IPS-20b (cell line): ENCODE data around the gene APC2.
"Not testable (repeated sequence)": the region's sequence is repeated elsewhere in the genome, so short reads cannot be mapped to it uniquely, and the experiment has no call there.

ENCODE experiments used
- H3K27ac ChIP-seq: one replicate; pipeline ENCODE4 v1.5.1; 2013; ENCODE audit warnings: low read length
- H3K27me3 ChIP-seq: 2 replicates; pipeline ENCODE4 v1.6.1; 2013; ENCODE audit warnings: mild to moderate bottlenecking, low read length, inconsistent platforms; ENCODE audit not compliant: insufficient read depth
- H3K36me3 ChIP-seq: 2 replicates; pipeline ENCODE4 v1.6.1; 2013; ENCODE audit warnings: low read depth, mild to moderate bottlenecking, inconsistent platforms, low read length, moderate library complexity; ENCODE audit not compliant: insufficient read depth
- H3K4me1 ChIP-seq: 2 replicates; pipeline ENCODE4 v1.6.1; 2013; ENCODE audit warnings: mild to moderate bottlenecking, control low read depth, inconsistent platforms, low read length, moderate library complexity; ENCODE audit not compliant: insufficient read depth
- H3K4me3 ChIP-seq: 2 replicates; pipeline ENCODE4 v1.5.1; 2013; ENCODE audit warnings: mild to moderate bottlenecking, low read length, inconsistent platforms
- H3K9ac ChIP-seq: 2 replicates; pipeline ENCODE4 v1.6.1; 2013; ENCODE audit warnings: low read depth, mild to moderate bottlenecking, inconsistent platforms, low read length, moderate library complexity
- H3K9me3 ChIP-seq: 2 replicates; pipeline ENCODE4 v1.6.1; 2013; ENCODE audit warnings: mild to moderate bottlenecking, low read depth, low read length, inconsistent platforms; ENCODE audit not compliant: insufficient read depth

APC2 gene

GRCh38 chr19:1511318-1512317, 61.7 kb downstream of the APC2 start:
- Histone ChIP-seq H3K27me3 (peaks cover 60% of the 10 kb centered on the region), H3K4me1 (no peaks in the 10 kb centered on the region), H3K27ac (no peak overlapping the region), H3K36me3 (no peaks in the 10 kb centered on the region), H3K9me3 (no peaks in the 10 kb centered on the region), H3K9ac (no peak overlapping the region), H3K4me3 (no peak overlapping the region)

GRCh38 chr19:1512671-1513498, 63.0 kb downstream of the APC2 start, which contains the start of gene ADAMTSL5:
Gene ADAMTSL5 (minus strand): TSS chr19:1513019. CDS start chr19:1510943, 2,076 bp downstream.
- no peak within 1 kb of the TSS for H3K27ac ChIP-seq
- no peaks in the 10 kb centered on the region for H3K4me1 ChIP-seq
- H3K9ac ChIP-seq = no peak within 1 kb of the TSS
- peaks cover 60% of the 10 kb centered on the region for H3K27me3 ChIP-seq
- no peak within 1 kb of the TSS for H3K4me3 ChIP-seq
- no peaks in the 10 kb centered on the region for H3K36me3 ChIP-seq
- no peaks in the 10 kb centered on the region for H3K9me3 ChIP-seq

- H3K27ac ChIP-seq = no peak overlapping the region
Observed at GRCh38 chr19:1513499-1514294, 63.8 kb downstream of the APC2 start.

GRCh38 chr19:1514295-1514661, 64.4 kb downstream of the APC2 start:
- H3K4me1 ChIP-seq = no peaks in the 10 kb centered on the region
- no peak overlapping the region for H3K4me3 ChIP-seq
- H3K27ac ChIP-seq = no peak overlapping the region
- no peak overlapping the region for H3K9ac ChIP-seq
- no peaks in the 10 kb centered on the region for H3K9me3 ChIP-seq
- peaks cover 52% of the 10 kb centered on the region for H3K27me3 ChIP-seq
- H3K36me3 ChIP-seq = no peaks in the 10 kb centered on the region

More at GRCh38 chr19:1513499-1514294, 63.8 kb downstream of the APC2 start:
- peaks cover 58% of the 10 kb centered on the region for H3K27me3 ChIP-seq
- no peak overlapping the region for H3K9ac ChIP-seq
- no peaks in the 10 kb centered on the region for H3K4me1 ChIP-seq
- no peak overlapping the region for H3K4me3 ChIP-seq
- no peaks in the 10 kb centered on the region for H3K9me3 ChIP-seq
- H3K36me3 ChIP-seq = no peaks in the 10 kb centered on the region

GRCh38 chr19:1514986-1515721, 65.2 kb downstream of the APC2 start:
- no peaks in the 10 kb centered on the region for H3K9me3 ChIP-seq
- H3K4me1 ChIP-seq = no peaks in the 10 kb centered on the region
- no peak overlapping the region for H3K9ac ChIP-seq
- H3K27me3 ChIP-seq = peaks cover 48% of the 10 kb centered on the region
- H3K36me3 ChIP-seq = no peaks in the 10 kb centered on the region
- no peak overlapping the region for H3K27ac ChIP-seq
- H3K4me3 ChIP-seq = no peak overlapping the region

- Histone ChIP-seq H3K27ac (no peak overlapping the region), H3K36me3 (no peaks in the 10 kb centered on the region)
Observed at GRCh38 chr19:1516395-1516753, 66.5 kb downstream of the APC2 start.

GRCh38 chr19:1518471-1518870, 68.5 kb downstream of the APC2 start:
- Histone ChIP-seq H3K4me3 (no peak overlapping the region), H3K36me3 (no peaks in the 10 kb centered on the region), H3K27ac (no peak overlapping the region), H3K27me3 (peaks cover 42% of the 10 kb centered on the region), H3K4me1 (no peaks in the 10 kb centered on the region), H3K9me3 (no peaks in the 10 kb centered on the region), H3K9ac (no peak overlapping the region)

More at GRCh38 chr19:1516395-1516753, 66.5 kb downstream of the APC2 start:
- Histone ChIP-seq H3K9me3 (no peaks in the 10 kb centered on the region), H3K27me3 (peaks cover 38% of the 10 kb centered on the region), H3K9ac (no peak overlapping the region), H3K4me1 (no peaks in the 10 kb centered on the region), H3K4me3 (no peak overlapping the region)

GRCh38 chr19:1519802-1520201, 69.9 kb downstream of the APC2 start:
- H3K4me3 ChIP-seq, H3K9ac ChIP-seq, H3K4me1 ChIP-seq, H3K9me3 ChIP-seq, H3K36me3 ChIP-seq, H3K27ac ChIP-seq: not testable (repeated sequence)
- H3K27me3 ChIP-seq = peaks cover 44% of the 10 kb centered on the region

- Histone ChIP-seq H3K9ac (no peak overlapping the region), H3K27me3 (peaks cover 45% of the 10 kb centered on the region), H3K4me3 (no peak overlapping the region), H3K9me3 (no peaks in the 10 kb centered on the region), H3K4me1 (no peaks in the 10 kb centered on the region), H3K36me3 (no peaks in the 10 kb centered on the region), H3K27ac (no peak overlapping the region)
Observed at GRCh38 chr19:1520203-1520780, 70.4 kb downstream of the APC2 start.

GRCh38 chr19:1521636-1522035, 71.7 kb downstream of the APC2 start:
- Histone ChIP-seq H3K4me1 (no peaks in the 10 kb centered on the region), H3K27ac (no peak overlapping the region), H3K9me3 (no peaks in the 10 kb centered on the region), H3K36me3 (no peaks in the 10 kb centered on the region), H3K4me3 (no peak overlapping the region), H3K27me3 (peaks cover 55% of the 10 kb centered on the region), H3K9ac (no peak overlapping the region)
